Lower leg skin (tissue), 3 donors: Measurements from ENCODE around the gene FILIP1.

Experiments used
- POLR2A ChIP-seq, 2 donors: fragments of 450-650 bp; IDR thresholded peaks; one replicate each; pipeline ENCODE4 v1.6.1; 2016 to 2017; ENCODE audit warnings: antibody characterized with exemption in 2 of 2, mild to moderate bottlenecking in 1 of 2, moderate library complexity in 1 of 2
- TF ChIP-seq, protein P1 (sequence below), 3 donors: fragments of 450-650 bp; IDR thresholded peaks; one replicate each; pipeline ENCODE4 v1.5.1; 2016; ENCODE audit warnings: antibody characterized with exemption in 3 of 3, mild to moderate bottlenecking in 3 of 3, moderate library complexity in 2 of 3

- no peak for TF ChIP-seq POLR2A (IDR thresholded peaks at IDR 0.05)
- TF ChIP-seq, protein P1, sequence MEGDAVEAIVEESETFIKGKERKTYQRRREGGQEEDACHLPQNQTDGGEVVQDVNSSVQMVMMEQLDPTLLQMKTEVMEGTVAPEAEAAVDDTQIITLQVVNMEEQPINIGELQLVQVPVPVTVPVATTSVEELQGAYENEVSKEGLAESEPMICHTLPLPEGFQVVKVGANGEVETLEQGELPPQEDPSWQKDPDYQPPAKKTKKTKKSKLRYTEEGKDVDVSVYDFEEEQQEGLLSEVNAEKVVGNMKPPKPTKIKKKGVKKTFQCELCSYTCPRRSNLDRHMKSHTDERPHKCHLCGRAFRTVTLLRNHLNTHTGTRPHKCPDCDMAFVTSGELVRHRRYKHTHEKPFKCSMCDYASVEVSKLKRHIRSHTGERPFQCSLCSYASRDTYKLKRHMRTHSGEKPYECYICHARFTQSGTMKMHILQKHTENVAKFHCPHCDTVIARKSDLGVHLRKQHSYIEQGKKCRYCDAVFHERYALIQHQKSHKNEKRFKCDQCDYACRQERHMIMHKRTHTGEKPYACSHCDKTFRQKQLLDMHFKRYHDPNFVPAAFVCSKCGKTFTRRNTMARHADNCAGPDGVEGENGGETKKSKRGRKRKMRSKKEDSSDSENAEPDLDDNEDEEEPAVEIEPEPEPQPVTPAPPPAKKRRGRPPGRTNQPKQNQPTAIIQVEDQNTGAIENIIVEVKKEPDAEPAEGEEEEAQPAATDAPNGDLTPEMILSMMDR (IDR thresholded peaks at IDR 0.05): no peak
These were observed 149.6 kb downstream of the FILIP1 start for GRCh38 chr6:75344021-75344420.
